ENCODE data around the gene ZFR. TPM values are rescaled to one million over a fixed set of nuclear protein-coding genes. Genes with fewer than 3 reads are reported as not detected.

Gene ZFR
- total RNA-seq, 1 experiment from 2014 or later, result 62.4 TPM

- no peak overlapping the region for H3K27ac ChIP-seq (ENCODE audit: insufficient read length, low read depth, low read length)
- H2BK12ac ChIP-seq (ENCODE audit: insufficient read length, low read depth, low read length), result no peak overlapping the region
- H3K36me3 Mint-ChIP-seq (ENCODE audit: insufficient read depth in 1 of 3, low read depth in 3 of 3), result peaks cover 18 to 76% (median 76%) of the 10 kb centered on the region in 3 experiments; a peak in 6 of 7 replicates
- TF ChIP-seq CTCF (conservative IDR thresholded peaks at IDR 0.05), result no peak
- no peak overlapping the region for H3K56ac ChIP-seq (ENCODE audit: insufficient read length, low read depth, low read length)
- no peaks in the 10 kb centered on the region for H3K79me2 ChIP-seq (ENCODE audit: insufficient read depth, low read length)
- H3K27ac Mint-ChIP-seq, result peak overlapping the region in 1 of 3 experiments; percentile 23; a peak in 2 of 7 replicates
- no peaks in the 10 kb centered on the region for H3K27me3 Mint-ChIP-seq (ENCODE audit: low read depth)
- H2BK120ac ChIP-seq (ENCODE audit: low read depth, low read length, poor library complexity, severe bottlenecking), result no peak overlapping the region
- H3K4me1 ChIP-seq (ENCODE audit: insufficient read depth, low read length), result no peaks in the 10 kb centered on the region
- no peak overlapping the region for H3K23ac ChIP-seq (ENCODE audit: insufficient read length, low read depth, low read length)
- H2BK20ac ChIP-seq (ENCODE audit: low read depth, low read length, poor library complexity, severe bottlenecking), result no peak overlapping the region
- no peak overlapping the region for H4K5ac ChIP-seq (ENCODE audit: insufficient read length, low read depth, low read length)
- H3T11ph ChIP-seq (ENCODE audit: low read length), result no peak overlapping the region
- no peaks in the 10 kb centered on the region for H3K79me1 ChIP-seq (ENCODE audit: insufficient read depth, low read depth, low read length, poor library complexity, severe bottlenecking)
- no peaks in the 10 kb centered on the region for H3K4me1 Mint-ChIP-seq
- no peak overlapping the region for H4K8ac ChIP-seq (replicated peaks; ENCODE audit: insufficient read length, low read depth, low read length)
- H2AFZ ChIP-seq (ENCODE audit: low read length), result no peak overlapping the region
- no peaks in the 10 kb centered on the region for H3K27me3 ChIP-seq (ENCODE audit: insufficient read depth, low read length)
- H3K9me3 ChIP-seq (ENCODE audit: control insufficient read depth, low read depth, low read length), result no peaks in the 10 kb centered on the region
- no peaks in the 10 kb centered on the region for H3K9me3 Mint-ChIP-seq
- no peak overlapping the region for H2AK5ac ChIP-seq (ENCODE audit: insufficient read length, low read length)
- no peak overlapping the region for H2BK15ac ChIP-seq (ENCODE audit: low read depth, low read length)
- no peak overlapping the region for H3K18ac ChIP-seq (ENCODE audit: insufficient read length, low read depth, low read length)
- H4K20me1 ChIP-seq (ENCODE audit: control insufficient read depth, insufficient read depth, insufficient read length), result no peaks in the 10 kb centered on the region
- no peak overlapping the region for H3K14ac ChIP-seq (ENCODE audit: insufficient read depth, low read length)
- no peak for DNase-seq
- H2BK5ac ChIP-seq (ENCODE audit: insufficient read length, low read length), result no peak overlapping the region
- no peaks in the 10 kb centered on the region for H3K23me2 ChIP-seq (ENCODE audit: insufficient read length, low read depth, low read length, poor library complexity, severe bottlenecking)
- H4K91ac ChIP-seq (ENCODE audit: insufficient read length, low read depth, low read length), result no peak overlapping the region
- no CpG with 5 or more reads among the region's 10 CpGs for WGBS (ENCODE audit: extremely low coverage, insufficient read length, low lambda C conversion rate)
- no peak overlapping the region for H3K4me2 ChIP-seq (ENCODE audit: insufficient read depth, insufficient read length, low read length)
- H3K4ac ChIP-seq (ENCODE audit: low read depth, low read length), result no peak overlapping the region
- H3K9ac ChIP-seq (ENCODE audit: extremely low read depth, insufficient read length, low read length), result no peak overlapping the region
- H3K4me3 Mint-ChIP-seq, result no peak overlapping the region
Observed at GRCh38 chr5:32390819-32391591, 53.5 kb downstream of the ZFR start.
